AML-193 (cell line): Measurements from ENCODE around the gene ORAI3.

Experiments used
- DNase-seq, 2 experiments: peaks; one replicate each; lab custom pipeline; 2025; lab: John Stamatoyannopoulos, UW

The ORAI3 gene

DNA sequence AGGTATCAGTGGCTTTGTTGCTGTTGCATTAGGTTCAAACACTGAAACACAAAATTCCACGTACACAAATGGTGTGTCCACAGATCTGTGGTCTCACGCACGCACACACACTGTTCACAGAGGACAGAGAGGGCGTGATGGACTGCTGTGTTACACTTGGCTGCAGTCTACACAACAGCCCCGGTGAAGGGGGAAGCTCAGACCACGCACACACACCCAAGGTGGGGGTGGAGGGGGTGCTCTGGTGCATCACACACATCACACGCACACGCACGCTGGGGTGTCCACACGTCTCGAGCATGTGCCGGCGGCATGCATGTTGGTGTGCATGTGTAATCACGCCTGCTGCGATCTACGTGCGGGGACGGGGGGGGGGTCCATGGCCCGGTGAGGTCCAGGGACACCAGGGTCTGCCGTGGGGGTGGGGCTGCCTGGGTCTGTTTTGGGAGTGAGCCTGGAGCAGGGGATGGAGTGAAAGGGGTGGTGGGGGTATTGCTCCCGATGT is 43.5 kb downstream of the ORAI3 start:
- DNase-seq = no peak

- DNase-seq = no peak
Observed at GRCh38 chr16:30992931-30993816, 44.3 kb downstream of the ORAI3 start.

DNA sequence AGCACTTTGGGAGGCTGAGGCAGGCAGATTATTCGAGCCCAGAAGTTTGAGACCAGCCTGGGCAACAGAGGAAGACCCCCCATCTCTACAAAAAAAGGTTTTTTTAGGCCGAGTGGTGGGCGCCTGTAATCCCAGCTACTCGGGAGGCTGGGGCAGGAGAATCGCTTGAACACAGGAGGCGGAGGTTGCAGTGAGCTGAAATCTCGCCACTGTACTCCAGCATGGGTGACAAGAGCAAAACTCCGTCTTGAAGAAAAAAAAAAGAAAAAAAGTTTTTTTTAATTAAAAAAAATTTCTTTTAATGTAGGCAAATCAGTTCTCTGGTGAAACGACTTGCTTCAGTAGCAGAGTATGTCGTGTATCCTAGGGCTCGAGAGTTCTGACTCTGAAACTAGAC is 47.1 kb downstream of the ORAI3 start:
- no peak for DNase-seq

DNA sequence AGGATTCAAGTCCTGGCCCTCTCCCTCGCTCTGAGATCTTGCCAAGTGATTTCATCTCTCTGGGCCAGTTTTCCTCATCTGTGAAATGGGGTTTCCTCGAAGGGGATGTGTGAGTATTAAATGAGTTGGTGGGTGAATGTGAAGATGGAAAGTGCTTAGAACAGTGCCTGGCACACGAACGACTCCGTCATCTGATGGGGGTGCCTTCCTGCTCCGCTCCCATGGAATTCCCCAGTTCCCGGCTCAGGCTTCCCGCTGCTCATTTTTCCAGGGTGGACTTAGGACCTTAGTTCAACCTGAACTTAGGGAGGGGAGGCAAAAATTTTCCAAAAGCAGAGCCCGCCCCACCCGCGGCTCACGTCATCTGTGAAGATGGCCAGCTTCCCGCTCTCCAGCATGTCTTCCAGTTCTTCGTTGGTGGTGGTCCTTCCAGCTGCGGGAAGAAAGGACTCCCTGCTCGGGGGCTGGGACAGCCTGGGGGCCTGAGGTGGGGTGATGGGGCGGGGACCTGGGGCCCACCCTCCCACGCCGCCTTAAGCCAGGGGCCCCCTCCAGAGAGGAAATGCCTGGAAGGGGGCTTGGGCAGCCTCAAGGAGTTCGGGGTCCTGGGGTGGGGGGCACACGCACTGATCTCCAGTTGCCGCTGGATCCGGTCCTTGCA is 47.6 kb downstream of the ORAI3 start:
- DNase-seq = no peak

- no peak for DNase-seq
Observed at GRCh38 chr16:30996985-30997724, 48.3 kb downstream of the ORAI3 start.

GRCh38 chr16:30997725-30998711 is 49.1 kb downstream of the ORAI3 start:
- DNase-seq = no peak

DNA sequence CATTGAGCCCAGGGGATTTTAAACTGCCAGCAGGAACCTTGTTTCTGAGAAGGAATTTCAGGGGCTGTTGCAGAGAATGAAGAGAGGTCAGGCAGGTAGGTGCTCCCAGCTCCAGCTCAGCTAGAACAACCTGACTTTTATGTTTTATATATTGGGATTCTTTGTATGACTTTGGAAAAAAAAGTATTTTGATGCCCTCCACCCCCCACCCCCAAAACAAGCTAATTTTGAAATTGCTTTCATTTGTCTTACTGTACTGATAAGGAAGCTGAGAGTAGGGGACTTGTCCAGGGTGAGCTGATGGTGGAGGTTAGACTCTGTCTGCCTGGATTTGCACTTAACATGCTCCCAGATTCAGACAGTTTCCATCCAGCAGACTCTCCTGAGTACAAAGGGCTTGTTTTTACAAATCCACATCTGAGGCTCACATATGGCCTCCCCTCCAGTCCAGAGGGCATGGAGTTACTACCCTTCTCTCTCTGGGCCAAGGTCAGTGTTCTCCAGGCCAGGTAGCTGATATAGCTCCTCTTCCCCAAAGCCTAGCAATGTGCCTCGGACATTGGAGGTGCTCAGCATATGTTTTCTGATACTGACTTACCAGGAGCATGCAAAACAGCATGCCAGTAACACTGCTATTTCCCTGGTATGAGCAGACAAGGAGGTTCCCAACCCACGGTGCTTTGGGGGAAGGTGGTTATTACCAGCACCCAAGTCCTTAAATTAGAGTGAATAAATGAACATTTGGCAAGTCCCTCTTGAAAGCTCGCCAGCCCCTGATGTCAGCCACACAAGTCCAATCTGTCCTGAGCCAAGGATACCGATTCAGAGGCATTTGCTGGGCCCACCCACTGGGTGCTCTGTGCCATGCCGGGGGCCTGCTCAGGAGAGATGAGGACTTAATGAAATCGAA is 50.2 kb downstream of the ORAI3 start:
- DNase-seq = no peak

- DNase-seq = no peak
Observed at GRCh38 chr16:31000671-31001382, 52.0 kb downstream of the ORAI3 start.

GRCh38 chr16:31001507-31002249 is 52.8 kb downstream of the ORAI3 start:
- DNase-seq = no peak

GRCh38 chr16:31002250-31002700 is 53.4 kb downstream of the ORAI3 start:
- DNase-seq = no peak

- no peak for DNase-seq
Observed at GRCh38 chr16:31002862-31003341, 54.0 kb downstream of the ORAI3 start.

GRCh38 chr16:31003744-31004143 is 54.9 kb downstream of the ORAI3 start:
- DNase-seq = no peak
